ENCODE measurements around the gene EHMT1. TPM values are rescaled to one million over a fixed set of nuclear protein-coding genes. Genes with fewer than 3 reads are reported as not detected.

EHMT1 gene
- total RNA-seq, 4 donors from 2014 or later, result 38.6 to 77.8 (median 54.3) TPM

- in situ Hi-C loops (cut with MboI; ENCODE audit: low sequenced_read_pairs in 4 of 4) (no loop called here), intact Hi-C loops (cut with DNase I; ENCODE audit: low total_unique reads) (no loop called here)
- Histone ChIP-seq H3K36me3 (peaks cover 0 to 35% of the 10 kb centered on the region in 2 donors), H3K27me3 (no peaks in the 10 kb centered on the region), H3K9me3 (no peaks in the 10 kb centered on the region), H3K4me3 (no peak overlapping the region), H3K27ac (no peak overlapping the region), H3K4me1 (no peaks in the 10 kb centered on the region)
- TF ChIP-seq CTCF (IDR thresholded peaks at IDR 0.05 in 4 of 5, conservative IDR thresholded peaks at IDR 0.05 in 1 of 5) (no peak), POLR2A (IDR thresholded peaks at IDR 0.05) (no peak)
- DNase-seq (no peak), ATAC-seq (no peak)
Observed at GRCh38 chr9:137834846-137835546, 216.2 kb downstream of the EHMT1 start.

- H3K4me3 ChIP-seq, result no peak overlapping the region
- no peaks in the 10 kb centered on the region for H3K4me1 ChIP-seq
- H3K36me3 ChIP-seq, result peaks cover 0 to 35% of the 10 kb centered on the region in 2 donors
- H3K27me3 ChIP-seq, result no peaks in the 10 kb centered on the region
- DNase-seq (no peak), ATAC-seq (no peak)
- intact Hi-C loops (cut with DNase I; ENCODE audit: low total_unique reads) (no loop called here), in situ Hi-C loops (cut with MboI; ENCODE audit: low sequenced_read_pairs in 4 of 4) (no loop called here)
- no peak overlapping the region for H3K27ac ChIP-seq
- H3K9me3 ChIP-seq, result no peaks in the 10 kb centered on the region
- TF ChIP-seq CTCF (IDR thresholded peaks at IDR 0.05 in 4 of 5, conservative IDR thresholded peaks at IDR 0.05 in 1 of 5) (no peak), POLR2A (IDR thresholded peaks at IDR 0.05) (no peak)
Observed at GRCh38 chr9:137836151-137836830, 217.5 kb downstream of the EHMT1 start.

GRCh38 chr9:137836831-137837241 is 218.0 kb downstream of the EHMT1 start:
- H3K4me3 ChIP-seq, result no peak overlapping the region
- H3K9me3 ChIP-seq, result no peaks in the 10 kb centered on the region
- intact Hi-C loops (cut with DNase I; ENCODE audit: low total_unique reads) (no loop called here), in situ Hi-C loops (cut with MboI; ENCODE audit: low sequenced_read_pairs in 4 of 4) (no loop called here)
- no peak for TF ChIP-seq CTCF (IDR thresholded peaks at IDR 0.05 in 4 of 5, conservative IDR thresholded peaks at IDR 0.05 in 1 of 5)
- TF ChIP-seq POLR2A (IDR thresholded peaks at IDR 0.05), result no peak
- H3K36me3 ChIP-seq, result peaks cover 0 to 35% of the 10 kb centered on the region in 2 donors
- H3K4me1 ChIP-seq, result no peaks in the 10 kb centered on the region
- ATAC-seq (no peak), DNase-seq (no peak)
- no peaks in the 10 kb centered on the region for H3K27me3 ChIP-seq
- H3K27ac ChIP-seq, result no peak overlapping the region

GRCh38 chr9:137837345-137838278 is 218.8 kb downstream of the EHMT1 start:
- no peaks in the 10 kb centered on the region for H3K9me3 ChIP-seq
- ATAC-seq (no peak), DNase-seq (no peak)
- in situ Hi-C loops (cut with MboI; ENCODE audit: low sequenced_read_pairs in 4 of 4), result no loop called here
- TF ChIP-seq POLR2A (IDR thresholded peaks at IDR 0.05) (no peak), CTCF (IDR thresholded peaks at IDR 0.05 in 4 of 5, conservative IDR thresholded peaks at IDR 0.05 in 1 of 5) (no peak)
- peaks cover 0 to 35% of the 10 kb centered on the region in 2 donors for H3K36me3 ChIP-seq
- no peak overlapping the region for H3K4me3 ChIP-seq
- intact Hi-C loops (cut with DNase I; ENCODE audit: low total_unique reads), result no loop called here
- H3K4me1 ChIP-seq, result no peaks in the 10 kb centered on the region
- no peaks in the 10 kb centered on the region for H3K27me3 ChIP-seq
- H3K27ac ChIP-seq, result no peak overlapping the region
